Measurements from ENCODE around the gene ZNF444.
"Not testable (repeated sequence)": the region's sequence is repeated elsewhere in the genome, so short reads cannot be mapped to it uniquely, and the experiment has no call there.

The ZNF444 gene

DNA sequence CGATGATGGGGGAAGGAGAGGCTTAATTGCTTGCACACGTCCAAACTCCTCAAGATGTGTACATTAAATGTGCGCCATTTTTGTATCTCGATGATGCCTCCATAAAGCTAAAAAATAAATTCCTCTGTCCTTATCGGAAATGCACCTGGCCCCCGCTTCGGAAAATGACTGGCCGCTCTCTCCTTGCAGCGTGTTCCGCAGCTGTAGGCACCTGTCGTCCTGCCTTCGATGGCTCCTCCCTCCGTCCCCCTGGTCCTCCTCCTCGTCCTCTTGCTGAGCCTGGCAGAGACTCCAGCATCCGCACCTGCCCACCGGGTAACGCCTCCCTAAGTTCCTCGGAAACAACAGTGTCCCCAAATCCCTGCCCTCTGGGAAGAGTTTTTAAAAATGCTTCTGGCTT is 35.8 kb downstream of the ZNF444 start:
- CTCF ChIA-PET = interaction anchor here (0.7 kb wide), 1 partner anchor 97 kb away, joined by 3 read pairs; no protein-coding TSS in a partner anchor
- H3K27ac Mint-ChIP-seq = no peak overlapping the region

DNA sequence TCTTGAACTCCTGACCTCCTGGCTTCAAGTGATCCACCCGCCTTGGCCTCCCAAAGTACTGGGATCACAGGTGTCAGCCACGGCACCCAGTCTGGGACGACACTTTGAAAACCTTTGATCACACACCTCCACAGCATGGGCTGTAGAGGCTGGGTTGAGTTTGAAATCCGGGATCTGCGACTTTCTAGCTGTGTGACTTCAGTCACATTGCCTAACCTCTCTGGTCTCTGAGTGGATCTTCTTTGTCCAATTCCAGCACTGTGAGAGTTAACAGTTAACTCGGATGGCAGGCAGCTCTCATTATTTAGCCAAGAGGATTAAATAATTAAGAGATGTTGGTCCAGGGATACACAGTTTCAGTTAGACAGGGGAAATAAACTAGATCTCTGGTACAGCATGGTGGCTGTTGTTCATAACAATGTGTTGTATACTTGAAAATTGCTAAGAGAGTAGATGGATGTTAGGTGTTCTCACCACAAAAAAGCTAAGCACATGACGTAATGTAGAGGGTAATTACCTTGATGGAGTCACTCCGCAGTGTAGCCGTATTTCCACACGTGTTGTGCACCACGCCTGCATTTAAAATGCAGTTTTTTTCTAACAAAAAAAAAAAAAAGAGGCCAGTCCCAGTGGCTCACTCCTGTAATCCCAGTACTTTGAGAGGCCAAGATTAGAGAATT is 36.6 kb downstream of the ZNF444 start:
- Mint-ChIP-seq H3K4me1 (no peaks in the 10 kb centered on the region), H3K27me3 (peaks cover 4% of the 10 kb centered on the region), H3K36me3 (no peaks in the 10 kb centered on the region), H3K4me3 (no peak overlapping the region), H3K9me3 (no peaks in the 10 kb centered on the region), H3K27ac (no peak overlapping the region)
- CTCF ChIA-PET = interaction anchor here (2.1 kb wide), 1 partner anchor 97 kb away, joined by 5 read pairs; no protein-coding TSS in a partner anchor
- no peak for DNase-seq

More for the DNA sequence above, 35.8 kb downstream of the ZNF444 start:
- no peak overlapping the region for H3K4me3 Mint-ChIP-seq
- no peaks in the 10 kb centered on the region for H3K36me3 Mint-ChIP-seq
- H3K4me1 Mint-ChIP-seq = no peaks in the 10 kb centered on the region
- no peaks in the 10 kb centered on the region for H3K9me3 Mint-ChIP-seq
- peaks cover 6% of the 10 kb centered on the region for H3K27me3 Mint-ChIP-seq
- DNase-seq = no peak

DNA sequence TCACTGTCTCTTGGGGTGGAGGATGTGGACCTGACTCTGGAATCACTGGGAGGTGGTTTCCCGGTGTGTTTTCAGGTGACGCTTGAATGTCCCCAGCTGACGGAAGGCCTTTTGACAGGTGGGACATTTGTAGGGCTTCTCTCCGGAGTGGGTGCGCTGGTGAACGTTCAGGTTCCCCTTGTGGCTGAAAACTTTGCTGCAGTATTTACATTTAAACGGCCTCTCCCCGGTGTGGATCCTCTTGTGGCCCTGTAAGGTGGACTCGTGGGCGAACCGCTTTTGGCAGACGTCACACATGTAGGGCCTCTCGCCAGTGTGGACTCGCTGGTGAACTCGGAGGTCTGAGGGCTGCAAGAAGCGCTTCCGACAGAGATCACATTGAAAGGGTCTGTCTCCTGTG is 48.7 kb downstream of the ZNF444 start:
- Mint-ChIP-seq H3K9me3 (no peaks in the 10 kb centered on the region), H3K27ac (no peak overlapping the region), H3K4me1 (peaks cover 6% of the 10 kb centered on the region), H3K36me3 (no peaks in the 10 kb centered on the region), H3K27me3 (no peaks in the 10 kb centered on the region), H3K4me3 (no peak overlapping the region)
- CTCF ChIA-PET = no interaction called here
- no peak for DNase-seq

DNA sequence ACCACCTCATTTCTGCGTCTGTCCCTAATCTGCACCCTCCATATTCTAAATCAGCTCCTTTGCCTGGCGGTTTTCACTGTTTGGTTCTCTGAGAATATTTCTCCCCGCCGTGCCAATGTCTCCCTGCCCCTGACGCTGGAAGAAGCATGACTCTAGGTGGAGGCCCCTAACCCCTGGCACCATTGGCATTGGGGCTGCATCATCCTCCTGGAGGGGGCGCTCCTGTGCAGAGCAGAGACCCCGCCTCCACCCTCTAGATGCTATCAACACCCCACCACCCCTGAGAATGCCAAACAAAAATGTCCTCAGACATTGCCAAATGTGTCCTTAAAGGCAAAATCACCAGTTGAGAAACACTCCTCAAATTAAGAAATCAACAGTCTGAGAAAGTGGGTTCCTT is 50.0 kb downstream of the ZNF444 start:
- H3K27ac Mint-ChIP-seq = no peak overlapping the region
- no peak for DNase-seq
- H3K36me3 Mint-ChIP-seq = no peaks in the 10 kb centered on the region
- H3K27me3 Mint-ChIP-seq = no peaks in the 10 kb centered on the region
- H3K4me3 Mint-ChIP-seq = no peak overlapping the region
- H3K9me3 Mint-ChIP-seq = no peaks in the 10 kb centered on the region
- no peaks in the 10 kb centered on the region for H3K4me1 Mint-ChIP-seq
- CTCF ChIA-PET = no interaction called here

- Mint-ChIP-seq H3K4me1 (no peaks in the 10 kb centered on the region), H3K27ac (no peak overlapping the region), H3K36me3 (no peaks in the 10 kb centered on the region), H3K27me3 (no peaks in the 10 kb centered on the region), H3K9me3 (no peaks in the 10 kb centered on the region), H3K4me3 (no peak overlapping the region)
- DNase-seq = no peak
- CTCF ChIA-PET = interaction anchor here (1.5 kb wide), 1 partner anchor 61 kb away, joined by 4 read pairs; no protein-coding TSS in a partner anchor
Measured at GRCh38 chr19:56191711-56192110, 50.6 kb downstream of the ZNF444 start.

DNA sequence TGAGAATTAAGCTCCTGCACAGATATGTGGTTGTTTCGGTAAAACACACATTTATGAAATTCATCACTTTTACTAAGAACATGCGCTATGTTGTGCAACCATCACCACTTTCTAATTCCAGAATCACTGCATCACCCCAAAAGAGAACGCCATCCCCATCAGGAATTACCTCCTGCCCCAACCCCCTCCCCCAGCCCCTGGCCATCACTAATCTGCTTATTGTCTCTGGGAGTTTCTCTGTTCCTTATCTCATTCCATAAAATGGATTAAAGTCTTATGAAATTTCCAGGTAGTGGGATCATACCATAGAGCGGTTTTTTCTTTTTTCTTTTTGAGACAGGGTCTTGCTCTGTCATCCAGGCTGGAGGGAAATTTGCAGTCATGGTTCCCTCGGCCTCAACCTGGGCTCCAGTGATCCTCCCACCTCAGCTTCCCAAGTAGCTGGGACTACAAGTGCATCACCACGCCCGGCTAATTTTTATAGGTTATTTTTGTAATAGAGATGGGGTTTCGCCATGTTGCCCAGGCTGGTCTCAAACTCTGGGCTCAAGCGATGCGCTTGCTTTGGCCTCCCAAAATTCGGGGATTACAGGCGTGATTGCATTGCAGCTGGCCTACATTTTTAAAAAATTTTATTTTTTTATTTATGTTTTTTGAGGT is 53.0 kb downstream of the ZNF444 start:
- no peaks in the 10 kb centered on the region for H3K4me1 Mint-ChIP-seq
- H3K9me3 Mint-ChIP-seq = no peaks in the 10 kb centered on the region
- H3K36me3 Mint-ChIP-seq = no peaks in the 10 kb centered on the region
- no peaks in the 10 kb centered on the region for H3K27me3 Mint-ChIP-seq
- no peak for DNase-seq
- no peak overlapping the region for H3K27ac Mint-ChIP-seq
- no peak overlapping the region for H3K4me3 Mint-ChIP-seq
- CTCF ChIA-PET = interaction anchor here (0.7 kb wide), 1 partner anchor 561 kb away, joined by 3 read pairs; no protein-coding TSS in a partner anchor

DNA sequence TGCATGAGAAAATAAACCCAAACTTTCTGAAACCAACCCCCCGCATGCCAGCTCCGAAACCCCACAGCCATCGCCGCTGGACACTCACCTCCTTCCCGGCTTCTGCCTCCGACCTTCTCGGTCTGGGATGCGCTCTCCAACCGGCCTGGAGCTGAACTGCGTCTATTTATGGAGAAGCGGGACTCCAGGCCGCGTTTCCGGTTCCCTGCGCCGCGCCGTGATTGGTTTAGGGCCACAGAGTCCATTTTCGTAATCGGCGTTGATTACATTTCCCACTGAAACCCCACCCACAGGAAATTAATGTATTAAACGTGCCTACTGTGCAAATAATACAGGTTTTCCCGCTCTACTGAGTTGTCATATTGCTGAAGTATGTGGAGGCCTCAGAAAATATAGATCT is 56.6 kb downstream of the ZNF444 start, which contains the start of gene ZSCAN5B:
ZSCAN5B (minus strand) TSS at position 138 of the 400 bp plus-strand sequence. CDS start 4,731 bp downstream, outside the sequence.
- H3K36me3 Mint-ChIP-seq, H3K27ac Mint-ChIP-seq, H3K4me1 Mint-ChIP-seq, H3K4me3 Mint-ChIP-seq, H3K9me3 Mint-ChIP-seq, H3K27me3 Mint-ChIP-seq, DNase-seq, CTCF ChIA-PET: not testable (repeated sequence)

GRCh38 chr19:56199687-56200086 is 58.6 kb downstream of the ZNF444 start:
- peaks cover 4% of the 10 kb centered on the region for H3K27me3 Mint-ChIP-seq
- no peaks in the 10 kb centered on the region for H3K36me3 Mint-ChIP-seq
- DNase-seq = no peak
- H3K4me1 Mint-ChIP-seq = no peaks in the 10 kb centered on the region
- CTCF ChIA-PET = no interaction called here
- H3K4me3 Mint-ChIP-seq = no peak overlapping the region
- H3K9me3 Mint-ChIP-seq = no peaks in the 10 kb centered on the region
- no peak overlapping the region for H3K27ac Mint-ChIP-seq

DNA sequence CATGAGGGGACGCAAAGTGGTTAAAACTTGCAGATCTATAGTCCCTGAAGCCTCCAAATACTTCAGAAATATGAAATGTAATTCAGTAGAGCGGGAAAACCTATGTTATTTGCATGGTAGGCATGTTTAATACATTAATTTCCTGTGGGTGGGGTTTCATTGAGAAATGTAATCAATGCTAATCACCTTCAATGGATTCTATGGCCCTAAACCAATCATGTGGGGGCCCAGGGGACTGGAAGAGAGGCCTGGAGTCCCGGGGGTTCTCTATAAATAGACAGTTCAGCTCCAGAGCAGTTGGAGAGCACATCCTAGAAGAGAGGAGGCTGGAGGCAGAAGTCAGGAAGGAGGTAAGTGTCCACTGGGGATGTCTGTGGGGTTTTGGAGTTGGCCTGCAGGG is 60.9 kb downstream of the ZNF444 start, which contains the start of gene ZSCAN5C:
ZSCAN5C (plus strand) TSS at position 301 of the 400 bp plus-strand sequence. CDS start 3,641 bp downstream, outside the sequence.
- H3K27me3 Mint-ChIP-seq = peaks cover 5% of the 10 kb centered on the region
- no peaks in the 10 kb centered on the region for H3K36me3 Mint-ChIP-seq
- H3K4me3 Mint-ChIP-seq = no peak within 1 kb of the TSS
- H3K9me3 Mint-ChIP-seq = no peaks in the 10 kb centered on the region
- no peak within 1 kb of the TSS for H3K27ac Mint-ChIP-seq
- CTCF ChIA-PET = no interaction called here
- no peak for DNase-seq
- H3K4me1 Mint-ChIP-seq = no peaks in the 10 kb centered on the region

- H3K4me1 Mint-ChIP-seq, H3K27me3 Mint-ChIP-seq, CTCF ChIA-PET, H3K9me3 Mint-ChIP-seq, DNase-seq, H3K4me3 Mint-ChIP-seq, H3K27ac Mint-ChIP-seq, H3K36me3 Mint-ChIP-seq: not testable (repeated sequence)
Measured at GRCh38 chr19:56207581-56207980, 66.5 kb downstream of the ZNF444 start.

GRCh38 chr19:56209091-56209490 is 68.0 kb downstream of the ZNF444 start:
- CTCF ChIA-PET = no interaction called here
- Mint-ChIP-seq H3K36me3 (no peaks in the 10 kb centered on the region), H3K4me1 (no peaks in the 10 kb centered on the region), H3K27me3 (peaks cover 3% of the 10 kb centered on the region), H3K4me3 (no peak overlapping the region), H3K27ac (no peak overlapping the region), H3K9me3 (no peaks in the 10 kb centered on the region)
- DNase-seq = no peak

- H3K4me1 Mint-ChIP-seq, H3K27ac Mint-ChIP-seq, H3K36me3 Mint-ChIP-seq, H3K27me3 Mint-ChIP-seq, CTCF ChIA-PET, H3K9me3 Mint-ChIP-seq, H3K4me3 Mint-ChIP-seq, DNase-seq: not testable (repeated sequence)
Measured at GRCh38 chr19:56210036-56210435, 68.9 kb downstream of the ZNF444 start.

All from activated naive CD4-positive, alpha-beta T cell treated with anti-CD3 and anti-CD28 coated beads, Interleukin-2, amount 10 ng/mL, durations not matched to agents 7 days and 5 days (primary cell).